Embryonic facial prominence (tissue), 1 donor: Measurements from ENCODE around the gene ADCY2.

Experiments used
- DNase-seq: peaks from one replicate; pipeline ENCODE4 v3.0.0-alpha.2; 2016; ENCODE audit errors: extremely low spot score

ADCY2 gene

DNA sequence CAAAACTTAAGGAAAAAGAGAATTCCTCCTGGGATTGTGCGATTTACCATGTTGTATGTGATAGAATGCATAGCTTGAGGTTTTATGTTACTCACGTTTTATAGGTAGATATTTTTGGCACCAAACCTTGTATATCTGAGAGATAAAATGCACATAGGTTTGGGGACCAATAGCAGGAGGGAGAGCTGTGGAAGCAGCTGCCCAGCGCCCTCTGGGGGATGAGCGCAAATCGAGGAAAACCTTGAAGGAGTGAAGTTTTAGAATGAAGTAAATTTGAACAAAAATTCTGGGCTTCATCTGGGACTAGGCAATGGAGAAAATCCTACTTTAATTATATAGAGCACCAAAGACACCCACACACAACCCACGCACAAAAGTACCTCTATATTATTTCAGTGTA lies 197.0 kb downstream of the ADCY2 start:
- DNase-seq: no peak

DNA sequence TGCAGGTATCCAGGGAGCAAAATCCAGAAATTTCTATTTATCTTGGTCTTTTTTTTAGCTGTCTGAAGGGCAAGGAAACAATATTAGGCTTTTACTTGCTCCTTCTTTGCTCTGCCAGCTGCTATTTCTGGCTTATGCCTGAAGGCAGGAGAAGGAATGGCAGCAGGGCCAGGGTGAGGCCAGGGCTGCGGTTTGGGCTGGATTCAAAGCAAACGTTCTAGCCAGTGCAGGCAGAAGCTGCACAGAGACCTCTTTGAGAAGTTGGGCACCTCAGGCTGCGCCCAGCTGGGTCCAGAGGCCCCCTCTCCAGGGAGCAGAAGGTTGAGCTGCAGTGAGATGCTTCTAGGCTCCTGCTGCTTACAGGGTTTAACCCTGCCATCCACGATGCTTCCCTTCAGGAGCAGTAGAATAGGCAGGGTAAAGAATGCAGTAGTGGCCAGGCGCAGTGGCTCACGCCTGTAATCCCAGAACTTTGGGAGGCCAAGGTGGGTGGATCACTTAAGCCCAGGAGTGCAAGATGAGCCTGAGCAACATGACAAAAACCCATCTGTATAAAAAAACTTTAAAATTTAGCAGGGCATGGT lies 201.2 kb downstream of the ADCY2 start:
- DNase-seq: no peak

GRCh38 chr5:7606840-7607465 lies 211.0 kb downstream of the ADCY2 start:
- no peak for DNase-seq

DNA sequence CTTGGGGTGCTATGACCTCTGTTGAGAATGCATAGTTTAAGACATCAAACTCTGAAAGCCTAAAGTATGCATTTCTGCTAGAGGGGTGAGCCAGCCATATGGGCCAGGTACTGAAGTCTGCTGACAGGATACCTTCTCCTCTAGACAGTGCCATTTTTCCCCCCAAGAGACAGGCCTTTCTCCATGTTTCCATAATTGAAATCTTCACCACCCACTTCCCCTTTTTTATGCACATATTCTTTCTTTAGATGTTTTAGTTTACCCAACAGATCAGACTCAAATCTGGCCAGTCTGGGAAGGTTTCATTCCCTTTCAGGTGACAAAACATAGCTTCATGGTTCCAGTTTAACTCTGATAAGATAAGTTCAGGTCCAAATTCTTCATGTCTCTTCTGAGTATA lies 212.8 kb downstream of the ADCY2 start:
- no peak for DNase-seq

DNA sequence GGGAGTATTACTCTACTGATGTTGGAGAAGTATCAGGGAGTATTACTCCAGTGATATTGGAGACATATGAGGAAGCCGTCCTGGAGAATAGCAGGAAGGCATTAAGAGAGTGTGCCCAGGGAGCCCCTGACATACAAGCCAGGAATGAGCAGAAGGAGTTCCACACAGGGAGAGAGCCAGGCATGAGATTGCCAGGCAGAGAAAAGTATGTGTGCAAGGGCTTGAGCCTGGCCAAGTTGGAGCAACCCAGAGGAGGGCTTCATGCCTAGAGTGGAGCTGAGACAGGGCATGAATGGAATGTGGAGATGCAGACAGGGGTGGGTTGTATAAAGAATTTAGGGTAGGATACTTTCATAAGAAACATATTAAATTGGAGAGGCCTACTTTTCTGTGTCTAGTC lies 213.8 kb downstream of the ADCY2 start:
- no peak for DNase-seq

DNA sequence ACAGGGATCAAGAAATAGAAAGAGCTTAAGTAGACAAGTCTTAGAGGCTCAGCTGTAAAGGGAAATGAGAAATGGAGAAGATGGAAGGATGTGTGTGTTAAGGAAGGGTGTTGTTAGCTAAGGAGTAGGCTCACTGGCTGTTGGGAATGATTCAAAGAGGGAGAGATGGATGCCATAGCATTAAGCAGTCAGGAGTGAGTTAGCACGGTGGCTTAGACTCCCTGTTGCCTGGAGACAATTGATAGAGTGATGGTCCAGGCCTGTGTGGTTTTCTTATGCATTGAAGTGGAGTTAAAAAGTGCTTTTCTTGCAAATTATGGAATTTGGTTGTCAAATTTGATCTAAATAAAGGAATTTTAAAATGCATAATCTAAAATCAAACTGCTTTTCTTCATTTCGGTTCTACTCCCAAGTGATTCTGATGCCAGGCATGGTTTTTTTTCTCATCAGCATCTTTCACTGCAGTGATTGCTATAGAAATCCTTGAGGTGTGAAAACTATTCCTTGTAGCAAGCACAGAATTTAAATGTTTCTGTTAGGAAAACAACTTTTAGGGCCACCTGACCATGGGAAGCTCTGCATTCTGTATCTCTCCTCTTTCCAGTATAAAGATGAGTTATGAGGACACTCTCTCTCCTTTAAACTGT lies 214.7 kb downstream of the ADCY2 start:
- no peak for DNase-seq

DNA sequence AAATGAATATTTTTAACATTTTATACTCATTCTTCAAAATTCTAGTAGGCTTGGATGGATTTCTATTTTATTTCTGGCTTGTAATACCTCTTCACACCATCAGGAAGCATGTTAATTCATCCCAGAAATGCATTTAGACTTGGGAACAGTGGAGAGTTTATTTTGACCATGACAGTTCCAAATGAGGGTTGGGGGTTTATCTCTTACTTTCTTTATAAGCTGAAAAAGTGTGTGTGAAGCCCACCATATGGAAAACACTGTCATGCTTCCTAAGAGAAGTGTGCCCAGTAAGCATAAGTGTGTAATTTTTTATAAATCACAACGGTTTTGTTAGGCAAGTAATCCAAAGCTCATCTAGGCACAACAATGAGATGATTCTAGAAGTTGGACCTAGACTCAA lies 215.6 kb downstream of the ADCY2 start:
- DNase-seq: no peak

GRCh38 chr5:7615566-7616061 lies 219.7 kb downstream of the ADCY2 start:
- no peak for DNase-seq

DNA sequence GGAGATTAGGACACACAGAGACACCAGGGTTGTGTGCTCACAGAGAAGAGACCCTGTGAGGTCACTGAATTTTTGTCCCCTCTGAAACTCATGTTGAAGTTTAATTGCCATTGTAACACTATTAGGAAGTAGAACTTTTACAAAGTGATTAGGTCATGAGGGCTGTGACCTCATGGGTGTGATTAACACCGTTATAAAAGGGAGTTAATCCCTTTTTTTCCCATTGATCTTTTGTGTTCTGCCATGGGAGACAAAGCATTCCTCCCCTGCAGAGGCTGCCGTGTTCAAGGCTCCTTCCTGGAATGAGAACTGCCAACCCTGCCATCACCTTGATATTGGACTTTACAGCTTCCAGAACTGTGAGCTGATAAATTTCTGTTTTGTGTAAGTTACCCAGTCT lies 221.0 kb downstream of the ADCY2 start:
- DNase-seq: no peak

- no peak for DNase-seq
Observed at GRCh38 chr5:7622498-7622897, 226.6 kb downstream of the ADCY2 start.

- no peak for DNase-seq
Observed at GRCh38 chr5:7625740-7626139, 229.8 kb downstream of the ADCY2 start.

- no peak for DNase-seq
Observed at GRCh38 chr5:7628248-7628647, 232.3 kb downstream of the ADCY2 start.

DNA sequence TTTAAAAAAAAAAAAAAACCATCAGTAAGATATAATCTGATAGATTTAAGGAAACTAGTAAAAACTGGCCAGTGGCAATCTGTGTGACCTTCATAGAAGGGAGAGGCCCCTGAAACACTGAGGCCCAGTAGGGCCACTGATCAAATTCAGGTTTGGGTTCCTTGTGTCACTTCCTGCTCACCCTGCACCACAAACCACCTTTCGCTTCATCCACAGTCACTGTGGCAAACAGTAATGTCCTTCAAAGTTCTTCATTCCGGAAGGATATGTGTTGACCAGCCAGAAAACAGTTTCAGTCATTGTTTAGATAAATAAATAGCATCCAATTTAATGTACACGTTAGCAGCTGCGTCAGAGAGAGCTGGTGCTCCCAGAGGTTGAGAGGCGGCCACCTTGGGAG lies 232.9 kb downstream of the ADCY2 start:
- no peak for DNase-seq

- no peak for DNase-seq
Observed at GRCh38 chr5:7629561-7629960, 233.6 kb downstream of the ADCY2 start.

DNA sequence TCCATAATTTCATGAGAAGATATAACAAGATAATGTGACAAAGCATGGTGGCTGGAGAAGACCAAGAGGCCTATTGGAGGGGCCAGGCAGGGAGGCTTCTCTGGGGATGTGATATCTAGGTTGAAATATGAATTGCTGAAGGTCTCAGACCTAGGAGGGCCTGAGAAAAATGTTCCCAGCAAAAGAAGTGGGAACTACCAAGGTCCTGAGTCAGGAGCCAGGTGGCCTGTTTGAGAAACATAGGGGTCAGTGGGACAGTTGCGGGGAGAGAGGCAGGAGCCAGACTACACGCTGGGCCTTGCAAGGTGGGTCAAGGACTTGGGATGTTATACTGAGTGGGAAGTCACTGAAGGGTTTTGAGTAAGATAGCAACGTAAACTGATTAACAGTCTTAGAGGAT lies 238.9 kb downstream of the ADCY2 start:
- DNase-seq: no peak

GRCh38 chr5:7638456-7638855 lies 242.5 kb downstream of the ADCY2 start:
- DNase-seq: no peak

DNA sequence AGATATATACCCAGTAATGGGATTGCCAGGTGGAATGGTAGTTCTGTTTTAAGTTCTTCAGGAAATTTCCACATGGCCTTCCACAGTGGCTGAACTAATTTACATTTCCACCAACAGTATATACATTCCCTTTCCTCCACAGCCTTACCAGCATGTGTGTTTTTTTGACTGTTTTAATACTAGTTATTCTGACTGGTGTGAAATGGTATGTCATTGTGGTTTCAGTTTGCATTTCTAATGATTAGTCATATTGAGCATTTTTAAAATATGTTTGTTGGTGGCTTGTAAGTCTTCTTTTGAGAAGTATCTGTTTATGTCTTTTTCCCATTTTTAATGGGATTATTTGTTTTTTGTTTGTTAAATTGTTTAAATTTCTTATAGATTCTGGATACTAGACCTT lies 246.1 kb downstream of the ADCY2 start:
- DNase-seq: no peak

DNA sequence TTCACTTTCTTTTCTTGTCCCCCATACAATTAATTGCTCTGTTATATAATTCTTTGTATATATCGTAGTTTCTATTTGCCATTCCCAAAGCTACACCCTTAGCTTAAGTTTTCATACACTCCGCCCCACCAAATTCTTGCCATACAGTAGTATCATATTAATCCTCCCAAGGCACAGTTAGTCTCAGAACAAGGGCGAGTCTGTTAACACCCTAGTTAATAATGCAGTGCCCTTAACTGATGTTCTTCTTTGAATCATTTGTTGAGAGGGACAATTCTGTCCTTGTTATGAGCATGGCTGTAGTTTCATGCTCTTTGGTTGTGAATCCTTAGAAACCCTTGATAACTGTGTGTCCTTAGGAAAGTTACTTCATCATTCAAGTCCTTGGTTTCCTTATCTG lies 248.8 kb downstream of the ADCY2 start:
- no peak for DNase-seq

- no peak for DNase-seq
Observed at GRCh38 chr5:7650755-7651154, 254.8 kb downstream of the ADCY2 start.

GRCh38 chr5:7653046-7653445 lies 257.1 kb downstream of the ADCY2 start:
- DNase-seq: no peak

DNA sequence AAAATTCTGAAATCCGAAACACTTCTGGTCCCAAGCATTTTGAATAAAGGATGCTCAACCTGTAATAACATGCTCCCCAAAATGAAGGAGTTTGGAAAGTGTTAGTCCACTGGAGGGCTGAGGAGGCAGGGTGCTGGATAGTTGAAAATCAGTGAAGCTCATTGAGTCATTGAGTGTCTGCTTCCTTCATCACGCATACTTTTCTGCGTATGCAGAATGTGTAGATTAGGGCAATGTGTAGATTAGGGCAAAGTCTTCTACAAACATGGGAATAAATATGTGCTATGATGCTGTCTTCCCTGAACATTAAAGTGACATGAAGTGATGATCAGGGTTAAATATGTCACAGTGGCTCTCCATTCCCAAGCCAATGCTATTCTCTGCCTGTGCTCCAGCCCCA lies 261.2 kb downstream of the ADCY2 start:
- no peak for DNase-seq

DNA sequence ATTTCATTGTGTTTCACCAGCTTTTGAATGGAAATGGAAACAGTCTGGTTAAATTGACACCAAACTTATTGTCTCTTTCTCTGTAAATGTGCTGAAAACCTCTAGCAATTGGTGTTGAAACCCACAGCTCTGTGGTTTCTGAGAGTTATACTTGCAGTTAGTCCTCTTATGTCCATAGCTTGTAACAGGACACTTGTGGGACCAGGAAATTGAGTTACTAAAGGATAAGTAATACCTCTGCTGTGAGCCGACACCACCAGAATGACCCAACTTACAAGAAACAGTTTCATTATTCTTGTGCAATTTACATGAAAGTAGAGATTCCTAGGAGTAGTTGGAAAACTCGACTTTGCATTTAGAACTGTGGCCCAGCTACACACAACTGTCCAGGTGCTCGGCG lies 263.5 kb downstream of the ADCY2 start:
- DNase-seq: no peak

DNA sequence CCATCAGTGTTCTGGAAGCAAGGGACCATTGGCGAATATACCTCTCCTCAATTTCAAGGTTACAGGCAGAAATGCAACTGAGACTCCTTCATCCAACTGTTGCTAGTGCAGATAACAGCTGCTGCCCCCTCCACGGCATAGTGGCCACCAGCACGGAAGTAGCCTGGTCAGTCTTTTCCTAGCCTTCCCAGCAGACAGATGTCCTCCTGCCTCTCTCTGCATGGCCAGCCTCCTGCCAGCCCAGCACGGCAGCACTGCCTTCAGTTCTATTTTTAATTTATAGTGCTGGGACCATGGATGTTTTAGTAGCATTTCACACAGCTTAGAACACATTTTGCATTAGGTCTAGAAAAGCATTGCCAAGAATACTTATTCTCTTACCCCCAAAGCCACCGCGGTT lies 266.4 kb downstream of the ADCY2 start:
- DNase-seq: no peak
